SJCRH30 (cell line): ENCODE results near the gene NTPCR. TPM values are rescaled to one million over a fixed set of nuclear protein-coding genes. Genes with fewer than 3 reads are reported as not detected.
"Not testable (repeated sequence)": the region's sequence is repeated elsewhere in the genome, so short reads cannot be mapped to it uniquely, and the experiment has no call there.

Experiments
- DNase-seq, 2 experiments: peaks; one replicate each; pipeline ENCODE4 v3.0.0-alpha.2; 2015 to 2020
- H3K27ac ChIP-seq: fragments of 250-450 bp; sonication (Bioruptor Pico); 2 replicates; pipeline ENCODE4 v1.5.1; 2020; ENCODE audit warnings: mild to moderate bottlenecking, moderate library complexity
- H3K27me3 ChIP-seq: fragments of 250-450 bp; sonication (Bioruptor Pico); 2 replicates; pipeline ENCODE4 v1.5.1; 2020; ENCODE audit warnings: mild to moderate bottlenecking, moderate library complexity
- H3K36me3 ChIP-seq: fragments of 250-450 bp; sonication (Bioruptor Pico); 2 replicates; pipeline ENCODE4 v1.5.1; 2020; ENCODE audit warnings: mild to moderate bottlenecking, moderate library complexity
- H3K4me1 ChIP-seq: fragments of 250-450 bp; sonication (Bioruptor Pico); 2 replicates; pipeline ENCODE4 v1.5.1; 2020; ENCODE audit warnings: mild to moderate bottlenecking, moderate library complexity
- H3K4me3 ChIP-seq: fragments of 250-450 bp; sonication (Bioruptor Pico); 2 replicates; pipeline ENCODE4 v1.5.1; 2020; ENCODE audit warnings: mild to moderate bottlenecking, moderate library complexity
- H3K9me3 ChIP-seq: fragments of 250-450 bp; sonication (Bioruptor Pico); replicated peaks from 2 replicates; pipeline ENCODE4 v1.5.1; 2020; ENCODE audit warnings: mild to moderate bottlenecking, moderate library complexity
- total RNA-seq: library from RNA; depleted of rRNA; stranded (reverse); fragments of >200 nt; shearing (Covaris generic); gene quantifications from 2 replicates; pipeline ENCODE4 v1.2.3, GENCODE V29; 2014; rRNA removed

The NTPCR gene, protein sequence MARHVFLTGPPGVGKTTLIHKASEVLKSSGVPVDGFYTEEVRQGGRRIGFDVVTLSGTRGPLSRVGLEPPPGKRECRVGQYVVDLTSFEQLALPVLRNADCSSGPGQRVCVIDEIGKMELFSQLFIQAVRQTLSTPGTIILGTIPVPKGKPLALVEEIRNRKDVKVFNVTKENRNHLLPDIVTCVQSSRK
- total RNA-seq, result 18.1 and 21.0 TPM in 2 replicates

DNA sequence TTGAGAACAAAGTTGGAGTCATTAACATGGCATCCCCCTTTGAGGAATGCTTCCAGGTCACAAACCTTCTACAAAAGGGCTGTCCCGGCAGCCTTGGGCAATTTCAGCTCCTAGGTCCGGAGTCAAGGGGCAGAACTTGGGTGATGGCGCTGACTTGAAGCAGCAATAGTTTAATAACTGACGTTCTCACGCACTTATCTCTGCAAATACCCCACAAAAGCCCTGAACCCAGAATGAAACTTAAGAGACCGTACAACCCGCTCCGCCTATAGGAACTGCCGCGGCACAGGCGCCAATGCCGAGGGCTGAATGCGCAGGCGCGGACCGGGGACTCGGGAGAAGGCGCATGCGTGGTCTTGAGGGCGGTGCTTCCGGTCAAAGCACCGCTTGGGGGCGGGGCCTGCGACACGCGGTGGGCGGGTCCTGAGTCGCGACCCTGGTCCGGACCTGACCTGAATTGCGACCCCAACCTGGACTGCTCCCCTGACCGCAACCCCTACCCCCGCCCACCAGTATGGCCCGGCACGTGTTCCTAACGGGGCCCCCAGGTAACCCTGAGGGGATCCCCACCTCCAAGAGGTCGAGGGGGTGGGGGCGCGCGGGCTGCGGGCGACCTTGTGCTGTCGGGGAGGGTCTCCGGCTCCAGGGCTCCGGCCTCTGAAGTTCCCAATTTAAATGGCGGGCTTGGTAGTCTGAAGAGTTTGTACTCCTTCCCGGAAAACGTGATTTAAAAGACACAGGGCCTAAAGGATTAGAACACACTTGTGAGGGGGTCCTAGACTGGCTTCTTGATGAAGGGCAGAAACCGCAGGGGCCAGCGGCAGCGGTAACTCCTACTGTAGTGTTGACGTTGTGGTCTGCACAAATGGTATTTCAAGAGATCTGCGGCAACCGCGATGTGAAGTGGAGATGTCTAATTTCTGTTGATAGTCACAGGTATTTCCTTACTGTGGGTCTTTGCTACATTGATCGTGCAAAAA lies at the start of gene NTPCR:
TSS of gene NTPCR (plus strand) at position 415 of the 980 bp plus-strand sequence. CDS start at position 515, 100 bp downstream.
- H3K9me3 ChIP-seq, result no peaks in the 10 kb centered on the region
- no peaks in the 10 kb centered on the region for H3K36me3 ChIP-seq
- 0 out of 2 replicates have a peak, but pooled peaks cover 5% of the 10 kb centered on the region for H3K4me1 ChIP-seq
- no peaks in the 10 kb centered on the region for H3K27me3 ChIP-seq
- DNase-seq, result peak; percentile 91 to 96
- peak within 1 kb of the TSS; percentile 51 for H3K27ac ChIP-seq
- H3K4me3 ChIP-seq, result peak within 1 kb of the TSS; percentile 78

DNA sequence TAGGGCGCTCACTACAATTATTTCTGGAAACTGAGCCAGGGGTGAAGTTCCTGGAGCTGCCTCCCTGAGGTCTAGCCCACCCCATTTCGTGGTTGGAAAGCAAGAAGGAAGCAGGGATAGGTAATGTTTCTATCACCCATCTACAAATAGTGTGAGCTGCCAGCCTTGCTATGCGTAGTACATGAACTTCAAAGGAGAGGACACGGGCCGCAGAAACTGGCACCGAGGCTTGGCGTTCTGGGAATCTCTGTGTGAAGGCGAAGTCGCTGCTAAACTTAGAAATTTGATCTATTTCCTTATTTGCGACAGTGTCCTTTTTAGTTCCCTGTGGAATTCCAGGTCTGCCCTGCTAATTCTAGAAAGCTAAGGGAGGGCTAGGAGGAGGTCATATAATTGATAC lies 49.6 kb upstream of the NTPCR start:
- no peaks in the 10 kb centered on the region for H3K4me1 ChIP-seq
- H3K27ac ChIP-seq, result no peak overlapping the region
- no peak overlapping the region for H3K4me3 ChIP-seq
- H3K9me3 ChIP-seq, result no peaks in the 10 kb centered on the region
- no peaks in the 10 kb centered on the region for H3K36me3 ChIP-seq
- no peak for DNase-seq
- no peaks in the 10 kb centered on the region; the same call in 1 of the 2 replicates for H3K27me3 ChIP-seq

DNA sequence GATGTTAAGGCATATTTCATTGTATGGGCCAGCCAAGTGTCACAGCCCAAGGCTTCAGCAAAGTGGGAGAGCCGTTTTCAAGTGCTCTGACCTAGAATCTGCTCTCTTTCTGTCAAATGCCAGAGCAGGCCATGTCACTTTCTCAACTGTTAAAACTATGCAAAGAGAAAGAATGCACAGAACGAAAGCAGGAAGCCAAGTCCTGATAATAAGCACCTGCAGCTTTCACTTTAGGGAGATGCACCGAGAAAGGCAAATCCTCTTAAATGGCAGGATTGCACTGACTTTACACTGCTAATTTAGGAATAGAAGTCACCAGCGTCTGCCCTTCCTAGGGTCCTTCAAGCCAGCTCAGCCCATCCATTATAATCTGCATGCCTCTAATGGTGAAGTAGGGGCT lies 49.2 kb upstream of the NTPCR start:
- no peaks in the 10 kb centered on the region; the same call in 1 of the 2 replicates for H3K27me3 ChIP-seq
- no peak overlapping the region for H3K4me3 ChIP-seq
- no peaks in the 10 kb centered on the region for H3K9me3 ChIP-seq
- no peaks in the 10 kb centered on the region for H3K36me3 ChIP-seq
- H3K27ac ChIP-seq, result no peak overlapping the region
- no peak for DNase-seq
- H3K4me1 ChIP-seq, result no peaks in the 10 kb centered on the region

DNA sequence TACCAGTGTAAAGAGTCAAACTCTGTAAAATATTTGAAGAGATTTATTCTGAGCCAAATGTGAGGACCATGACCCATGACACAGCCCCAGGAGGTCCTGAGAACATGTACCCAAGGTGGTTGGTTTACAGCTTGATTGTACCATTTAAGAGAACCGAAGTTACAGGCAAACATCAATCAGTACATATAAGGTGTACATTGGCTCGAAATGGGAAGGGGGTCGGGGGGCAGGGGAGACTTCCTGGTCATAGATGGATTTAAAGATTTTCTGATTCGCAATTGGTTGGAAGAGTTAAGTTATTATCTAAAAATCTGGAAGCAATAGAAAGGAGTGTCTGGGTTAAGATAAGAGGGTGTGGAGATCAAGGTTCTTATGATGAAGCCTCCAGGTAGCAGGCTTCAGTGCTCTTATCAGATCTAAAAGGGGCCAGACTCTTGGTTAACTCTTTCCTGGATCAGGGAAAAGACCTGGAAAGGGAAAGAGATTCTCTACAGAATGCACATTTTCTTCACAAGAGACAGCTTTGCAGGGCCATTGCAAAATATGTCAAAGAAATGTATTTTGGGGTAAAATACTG lies 47.5 kb upstream of the NTPCR start:
- H3K27me3 ChIP-seq, result no peaks in the 10 kb centered on the region; the same call in 1 of the 2 replicates
- H3K27ac ChIP-seq, result no peak overlapping the region
- no peak for DNase-seq
- no peaks in the 10 kb centered on the region for H3K9me3 ChIP-seq
- H3K4me1 ChIP-seq, result no peaks in the 10 kb centered on the region
- no peaks in the 10 kb centered on the region for H3K36me3 ChIP-seq
- H3K4me3 ChIP-seq, result no peak overlapping the region

DNA sequence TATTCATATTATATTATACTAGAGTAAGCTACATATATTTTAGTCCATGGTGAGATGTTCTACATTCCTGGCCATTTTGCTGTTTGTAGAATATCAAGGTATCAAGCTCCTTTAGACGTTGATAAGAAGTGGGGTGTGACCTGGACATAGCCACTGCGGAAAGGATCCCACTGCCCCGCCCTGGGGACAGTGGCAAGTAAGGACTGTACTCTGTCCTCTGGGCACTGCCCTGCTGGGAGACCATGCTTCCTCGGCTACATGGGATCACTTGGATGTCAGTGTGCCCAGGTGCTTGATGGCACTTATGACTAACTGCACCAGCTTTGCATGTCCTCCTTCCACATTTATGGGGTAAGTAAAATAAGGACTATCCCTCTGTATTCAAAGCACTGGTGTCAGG lies 46.3 kb upstream of the NTPCR start:
- no peaks in the 10 kb centered on the region for H3K9me3 ChIP-seq
- no peak overlapping the region for H3K27ac ChIP-seq
- H3K4me3 ChIP-seq, result no peak overlapping the region
- DNase-seq, result no peak
- H3K27me3 ChIP-seq, result no peaks in the 10 kb centered on the region; the same call in 1 of the 2 replicates
- no peaks in the 10 kb centered on the region for H3K36me3 ChIP-seq
- H3K4me1 ChIP-seq, result no peaks in the 10 kb centered on the region

DNA sequence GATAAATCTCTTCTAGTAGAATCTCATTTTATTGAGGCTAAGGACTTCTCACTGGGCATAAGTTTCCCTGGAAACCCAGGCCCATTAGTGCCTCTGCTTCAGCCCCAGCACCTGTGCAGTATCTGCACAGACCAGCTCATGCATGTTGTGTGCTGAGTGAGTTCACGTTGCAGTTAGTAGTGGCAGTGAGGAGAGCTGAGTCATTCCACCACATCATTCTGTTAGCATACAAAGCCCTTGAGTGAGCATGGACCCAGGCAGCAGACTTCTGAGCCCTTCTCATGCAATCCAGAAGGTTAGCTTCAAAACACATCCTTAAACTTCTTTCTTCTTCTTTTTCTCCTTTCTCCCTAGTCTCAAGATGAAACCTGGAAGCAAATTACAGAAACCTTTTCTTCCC lies 45.8 kb upstream of the NTPCR start:
- H3K36me3 ChIP-seq, result no peaks in the 10 kb centered on the region
- no peak for DNase-seq
- H3K4me3 ChIP-seq, result no peak overlapping the region
- H3K9me3 ChIP-seq, result no peaks in the 10 kb centered on the region
- H3K4me1 ChIP-seq, result no peaks in the 10 kb centered on the region
- no peaks in the 10 kb centered on the region; the same call in 1 of the 2 replicates for H3K27me3 ChIP-seq
- no peak overlapping the region for H3K27ac ChIP-seq

DNA sequence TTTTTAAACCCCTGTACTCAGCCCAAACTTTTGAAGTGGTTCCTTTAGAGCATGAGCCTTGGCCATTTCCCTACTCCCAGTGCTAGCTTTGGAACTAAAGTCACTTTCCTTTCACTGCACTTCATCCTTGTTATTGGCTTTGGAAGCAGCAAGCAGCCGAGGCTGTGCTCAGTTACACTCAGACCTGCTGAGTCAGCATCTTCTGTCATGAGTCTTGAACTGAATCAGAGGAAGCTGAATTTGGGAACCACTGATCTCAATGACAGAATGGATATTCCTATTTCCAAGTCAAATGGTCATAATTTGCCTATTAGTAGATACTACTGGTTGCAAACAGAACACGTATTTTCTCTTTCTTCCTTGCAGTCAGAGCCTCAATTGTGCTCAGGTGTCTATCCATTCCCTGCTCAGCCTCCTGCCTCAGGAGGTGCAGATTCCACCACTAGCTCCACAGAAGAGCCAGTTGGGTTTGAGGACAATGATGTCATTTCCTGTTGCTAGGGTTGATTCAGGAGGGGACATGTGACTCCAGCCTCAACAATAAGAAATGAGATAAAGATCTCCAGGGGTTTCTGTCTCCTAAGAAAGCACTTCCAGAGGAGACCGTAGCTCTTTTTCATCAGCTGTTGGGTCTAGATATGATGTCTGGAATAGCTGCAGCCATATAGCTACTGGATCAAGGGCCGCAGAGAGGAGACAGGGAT lies 44.9 kb upstream of the NTPCR start:
- Histone ChIP-seq H3K4me1 (no peaks in the 10 kb centered on the region), H3K27ac (no peak overlapping the region), H3K27me3 (no peaks in the 10 kb centered on the region; the same call in 1 of the 2 replicates), H3K4me3 (no peak overlapping the region), H3K9me3 (no peaks in the 10 kb centered on the region), H3K36me3 (no peaks in the 10 kb centered on the region)
- no peak for DNase-seq

DNA sequence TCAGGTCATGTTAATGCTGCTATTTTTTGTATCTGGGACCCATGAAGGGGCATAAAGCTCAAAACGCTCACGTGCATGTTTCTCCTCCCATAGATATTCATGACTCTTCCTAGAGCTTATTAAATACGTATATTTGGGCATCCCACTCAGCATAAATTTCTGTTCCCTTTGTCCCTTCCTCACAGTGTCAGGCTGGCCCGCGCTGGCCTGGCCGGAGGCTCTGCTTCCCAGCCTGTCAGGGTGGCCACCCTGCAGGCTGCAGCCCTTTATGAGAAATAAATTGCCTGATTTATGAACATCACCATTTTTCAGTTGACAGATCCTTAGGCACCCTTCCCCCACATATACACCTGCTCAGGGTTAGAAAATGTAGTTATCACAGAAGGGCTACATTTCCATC lies 44.0 kb upstream of the NTPCR start:
- Histone ChIP-seq H3K27me3 (no peaks in the 10 kb centered on the region), H3K27ac (no peak overlapping the region), H3K4me1 (no peaks in the 10 kb centered on the region), H3K36me3 (no peaks in the 10 kb centered on the region), H3K4me3 (no peak overlapping the region), H3K9me3 (no peaks in the 10 kb centered on the region)
- no peak for DNase-seq

DNA sequence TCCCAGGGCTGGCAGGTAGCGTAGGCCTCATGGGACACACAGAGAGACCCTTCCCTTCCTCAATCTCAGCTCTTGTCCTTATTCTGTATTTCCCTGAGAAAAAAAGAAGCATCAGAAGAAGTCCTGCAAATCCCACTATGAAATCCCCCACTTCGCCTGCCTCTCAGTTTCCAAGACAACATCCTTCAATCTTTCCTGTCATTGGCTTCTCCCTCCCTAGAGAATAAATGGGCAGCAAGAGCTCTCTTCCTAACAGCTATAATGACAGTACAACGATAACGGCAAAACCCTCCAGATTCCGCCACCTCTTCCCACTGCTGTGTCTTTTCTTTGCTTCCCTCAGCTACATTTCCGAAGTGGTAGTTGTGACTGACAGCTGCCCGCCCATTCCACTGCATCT lies 41.6 kb upstream of the NTPCR start:
- H3K27ac ChIP-seq, result no peak overlapping the region
- H3K4me1 ChIP-seq, result no peaks in the 10 kb centered on the region
- DNase-seq, result no peak
- H3K36me3 ChIP-seq, result no peaks in the 10 kb centered on the region
- no peak overlapping the region for H3K4me3 ChIP-seq
- no peaks in the 10 kb centered on the region for H3K27me3 ChIP-seq
- H3K9me3 ChIP-seq, result no peaks in the 10 kb centered on the region

DNA sequence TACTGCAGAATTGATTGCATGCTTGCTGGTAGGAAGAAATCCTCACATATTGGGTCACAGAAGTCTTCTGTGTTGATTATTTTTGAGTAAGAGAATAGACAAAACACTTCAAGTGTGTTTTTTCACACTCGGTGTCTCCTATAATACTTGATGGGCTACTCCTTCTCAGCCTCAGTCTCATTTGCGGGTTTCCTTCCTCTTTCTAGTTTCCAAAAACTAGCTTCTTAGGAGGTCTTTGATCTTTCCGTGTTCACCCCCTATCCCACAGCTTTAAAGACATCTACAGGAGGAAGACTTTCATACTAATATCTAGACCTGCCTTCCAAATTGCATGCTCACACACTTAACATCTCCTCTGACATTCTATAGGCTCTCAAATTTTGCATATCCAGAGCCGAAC lies 40.7 kb upstream of the NTPCR start:
- Histone ChIP-seq H3K4me3 (no peak overlapping the region), H3K27me3 (no peaks in the 10 kb centered on the region), H3K9me3 (no peaks in the 10 kb centered on the region), H3K27ac (no peak overlapping the region), H3K4me1 (no peaks in the 10 kb centered on the region), H3K36me3 (no peaks in the 10 kb centered on the region)
- no peak for DNase-seq

DNA sequence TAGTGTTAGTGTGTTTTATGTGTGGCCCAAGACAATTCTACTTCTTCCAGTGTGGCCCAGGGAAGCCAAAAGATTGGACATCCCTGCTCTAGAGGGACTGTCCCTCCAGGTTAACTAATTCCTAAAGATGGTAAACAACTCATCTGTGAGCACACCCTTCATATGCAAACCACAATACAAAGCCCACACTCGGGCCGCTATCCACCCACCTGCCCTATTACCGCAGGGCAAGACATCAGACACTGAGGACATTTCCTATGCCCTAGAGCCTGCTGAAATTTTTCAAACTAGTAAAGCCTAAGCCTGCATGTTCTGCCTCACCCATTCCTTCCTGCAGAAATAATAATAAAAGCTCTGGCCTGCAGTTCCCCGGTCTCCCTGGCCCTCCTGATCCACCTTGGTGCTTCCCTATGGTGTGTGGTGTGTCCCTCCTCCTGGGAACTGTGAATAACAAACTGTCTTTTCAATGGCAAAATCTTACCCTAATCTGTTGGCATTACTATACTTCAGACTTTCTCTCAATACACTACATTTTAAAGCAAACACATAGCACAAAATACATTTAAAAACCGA lies 39.3 kb upstream of the NTPCR start:
- Histone ChIP-seq H3K27ac (no peak overlapping the region), H3K4me1 (no peaks in the 10 kb centered on the region), H3K4me3 (no peak overlapping the region), H3K36me3 (no peaks in the 10 kb centered on the region), H3K9me3 (no peaks in the 10 kb centered on the region), H3K27me3 (no peaks in the 10 kb centered on the region)
- DNase-seq, result no peak

DNA sequence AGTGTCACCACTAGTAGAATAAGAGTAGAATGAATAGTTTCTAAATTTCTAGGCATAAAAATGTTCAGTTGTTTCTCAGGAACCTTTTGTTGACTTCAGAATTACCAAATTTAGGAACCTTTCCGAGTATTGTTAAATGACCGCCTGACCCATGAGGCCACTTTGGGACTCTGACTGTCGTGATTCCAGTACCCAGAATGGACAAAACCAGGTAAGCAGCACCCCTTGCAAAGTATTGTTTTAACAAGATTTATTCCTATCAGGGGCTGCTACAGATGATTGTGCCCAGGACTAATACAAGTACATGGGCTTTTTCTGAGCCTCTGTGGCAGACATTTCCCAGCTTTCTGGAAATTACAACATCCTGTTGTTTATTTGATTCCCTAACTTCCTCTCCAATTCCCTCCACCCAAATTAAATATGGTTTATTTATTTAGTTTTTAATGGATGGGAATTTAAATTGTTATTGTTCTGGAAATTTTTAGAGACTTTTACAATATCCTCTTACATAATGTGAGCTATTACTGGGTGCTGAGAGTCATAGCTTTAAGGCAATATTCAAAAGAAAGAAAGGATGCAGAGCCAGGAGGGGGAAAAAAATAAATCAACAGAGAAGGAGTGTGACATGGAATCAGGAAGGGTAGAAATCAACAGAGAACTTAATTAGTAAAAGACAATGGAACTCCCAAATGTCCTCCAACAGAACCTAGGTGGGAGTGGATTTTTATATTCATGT lies 37.4 kb upstream of the NTPCR start:
- Histone ChIP-seq H3K27me3 (no peaks in the 10 kb centered on the region), H3K4me3 (no peak overlapping the region), H3K36me3 (no peaks in the 10 kb centered on the region), H3K4me1 (no peaks in the 10 kb centered on the region), H3K27ac (no peak overlapping the region), H3K9me3 (no peaks in the 10 kb centered on the region)
- no peak for DNase-seq

DNA sequence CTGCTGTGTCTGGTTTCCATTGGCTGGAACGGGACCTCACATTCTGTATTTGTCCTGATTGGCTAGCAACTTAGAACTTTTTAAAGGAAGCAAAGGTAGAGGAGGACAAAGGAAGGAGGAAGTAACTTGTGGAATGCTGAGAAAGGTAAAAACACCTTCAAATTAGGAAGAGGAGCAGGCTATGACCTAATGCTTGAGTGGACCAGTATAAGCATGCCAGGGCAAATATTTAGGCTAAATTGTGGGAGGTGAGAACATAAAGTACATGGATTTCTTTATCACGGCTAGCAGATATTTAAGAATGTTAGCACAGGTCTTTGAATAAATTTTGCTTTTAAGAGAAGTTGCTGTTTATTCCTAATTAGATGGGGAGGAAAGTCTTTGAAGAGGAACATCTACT lies 36.1 kb upstream of the NTPCR start:
- H3K36me3 ChIP-seq, H3K9me3 ChIP-seq, H3K4me1 ChIP-seq, H3K27ac ChIP-seq, H3K4me3 ChIP-seq, H3K27me3 ChIP-seq, DNase-seq: not testable (repeated sequence)

DNA sequence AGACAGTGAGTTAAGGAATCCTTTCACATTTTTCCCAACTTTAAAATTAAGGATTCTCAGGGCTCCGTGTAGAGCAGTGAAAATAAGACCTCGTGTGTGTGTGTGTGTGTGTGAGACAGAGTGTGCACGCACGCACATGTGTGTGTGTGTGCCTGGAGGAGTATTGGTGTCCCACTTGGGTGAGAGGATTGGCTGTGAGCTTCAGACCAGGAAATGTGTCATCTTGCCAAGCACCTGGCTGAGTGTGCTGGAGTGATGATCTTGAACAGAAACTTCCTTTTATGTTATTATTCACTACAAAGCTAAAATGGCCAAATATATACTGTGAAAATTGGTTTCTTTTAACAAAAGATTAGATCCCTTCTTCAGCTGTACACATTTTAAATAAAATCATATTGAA lies 35.2 kb upstream of the NTPCR start:
- no peak overlapping the region for H3K4me3 ChIP-seq
- H3K27me3 ChIP-seq, result no peaks in the 10 kb centered on the region
- H3K4me1 ChIP-seq, result no peaks in the 10 kb centered on the region
- H3K36me3 ChIP-seq, result no peaks in the 10 kb centered on the region
- H3K9me3 ChIP-seq, result 0 out of 2 replicates have a peak, but pooled peaks cover 2% of the 10 kb centered on the region
- no peak for DNase-seq
- H3K27ac ChIP-seq, result no peak overlapping the region
